ENCODE data around the gene TSACC.

GRCh38 chr1:156359973-156360372, 21.6 kb downstream of the TSACC start:
- TF ChIP-seq CTCF (conservative IDR thresholded peaks at IDR 0.05; ENCODE audit: low read depth, low read length) (peak; percentile 58), EZH2 (IDR thresholded peaks at IDR 0.05; ENCODE audit: low read length, unreplicated experiment) (no peak), EZH2phosphoT487 (IDR thresholded peaks at IDR 0.05; ENCODE audit: borderline replicate concordance, low read length) (no peak)
